NB4 (cell line): ENCODE measurements around the gene CTIF.

ENCODE experiments used
- DNase-seq: peaks from one replicate; pipeline ENCODE4 v3.0.0; 2010; ENCODE audit warnings: low read depth
- H3K4me3 ChIP-seq: one replicate; pipeline ENCODE4 v1.5.1; 2011; ENCODE audit warnings: mild to moderate bottlenecking, low read depth, low read length, moderate library complexity
- MYC ChIP-seq: IDR thresholded peaks from 2 replicates; pipeline ENCODE4 v1.6.1; 2011; ENCODE audit warnings: low read depth, low read length
- POLR2A ChIP-seq: IDR thresholded peaks from 2 replicates; pipeline ENCODE4 v1.6.1; 2011; ENCODE audit warnings: mild to moderate bottlenecking; ENCODE audit not compliant: insufficient read length; ENCODE audit errors: extremely low read depth
- TF ChIP-seq, protein P1 (sequence below): IDR thresholded peaks from one replicate; pipeline ENCODE4 v1.5.1; 2012; ENCODE audit warnings: low read depth, low read length
- TF ChIP-seq, protein P2 (sequence below): IDR thresholded peaks from 2 replicates; pipeline ENCODE4 v1.6.1; 2011; ENCODE audit warnings: low read depth, low read length

CTIF gene

GRCh38 chr18:48615566-48616401 lies 77.0 kb downstream of the CTIF start:
- no peak overlapping the region for H3K4me3 ChIP-seq
- TF ChIP-seq POLR2A: no peak
- TF ChIP-seq, protein P1, sequence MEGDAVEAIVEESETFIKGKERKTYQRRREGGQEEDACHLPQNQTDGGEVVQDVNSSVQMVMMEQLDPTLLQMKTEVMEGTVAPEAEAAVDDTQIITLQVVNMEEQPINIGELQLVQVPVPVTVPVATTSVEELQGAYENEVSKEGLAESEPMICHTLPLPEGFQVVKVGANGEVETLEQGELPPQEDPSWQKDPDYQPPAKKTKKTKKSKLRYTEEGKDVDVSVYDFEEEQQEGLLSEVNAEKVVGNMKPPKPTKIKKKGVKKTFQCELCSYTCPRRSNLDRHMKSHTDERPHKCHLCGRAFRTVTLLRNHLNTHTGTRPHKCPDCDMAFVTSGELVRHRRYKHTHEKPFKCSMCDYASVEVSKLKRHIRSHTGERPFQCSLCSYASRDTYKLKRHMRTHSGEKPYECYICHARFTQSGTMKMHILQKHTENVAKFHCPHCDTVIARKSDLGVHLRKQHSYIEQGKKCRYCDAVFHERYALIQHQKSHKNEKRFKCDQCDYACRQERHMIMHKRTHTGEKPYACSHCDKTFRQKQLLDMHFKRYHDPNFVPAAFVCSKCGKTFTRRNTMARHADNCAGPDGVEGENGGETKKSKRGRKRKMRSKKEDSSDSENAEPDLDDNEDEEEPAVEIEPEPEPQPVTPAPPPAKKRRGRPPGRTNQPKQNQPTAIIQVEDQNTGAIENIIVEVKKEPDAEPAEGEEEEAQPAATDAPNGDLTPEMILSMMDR: no peak
- TF ChIP-seq, protein P2, sequence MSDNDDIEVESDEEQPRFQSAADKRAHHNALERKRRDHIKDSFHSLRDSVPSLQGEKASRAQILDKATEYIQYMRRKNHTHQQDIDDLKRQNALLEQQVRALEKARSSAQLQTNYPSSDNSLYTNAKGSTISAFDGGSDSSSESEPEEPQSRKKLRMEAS: no peak
- TF ChIP-seq MYC: no peak
- DNase-seq: no peak

- no peak for DNase-seq
- no peak overlapping the region for H3K4me3 ChIP-seq
- TF ChIP-seq MYC (no peak), POLR2A (no peak)
- TF ChIP-seq, protein P1: no peak
- TF ChIP-seq, protein P2: no peak
Observed at GRCh38 chr18:48616484-48617255, 77.8 kb downstream of the CTIF start.

GRCh38 chr18:48617844-48618497 lies 79.1 kb downstream of the CTIF start:
- TF ChIP-seq MYC (no peak), POLR2A (no peak)
- TF ChIP-seq, protein P2: no peak
- TF ChIP-seq, protein P1: no peak
- no peak overlapping the region for H3K4me3 ChIP-seq
- no peak for DNase-seq

- no peak for DNase-seq
- no peak overlapping the region for H3K4me3 ChIP-seq
- TF ChIP-seq, protein P2: no peak
- TF ChIP-seq, protein P1: no peak
- no peak for TF ChIP-seq MYC
- TF ChIP-seq POLR2A: no peak
Observed at GRCh38 chr18:48619016-48619415, 80.2 kb downstream of the CTIF start.

GRCh38 chr18:48619501-48619900 lies 80.7 kb downstream of the CTIF start:
- TF ChIP-seq, protein P2: no peak
- TF ChIP-seq POLR2A (no peak), MYC (no peak)
- TF ChIP-seq, protein P1: no peak
- DNase-seq: no peak
- H3K4me3 ChIP-seq: no peak overlapping the region
